ENCODE data around the gene SMC1B.

DNA sequence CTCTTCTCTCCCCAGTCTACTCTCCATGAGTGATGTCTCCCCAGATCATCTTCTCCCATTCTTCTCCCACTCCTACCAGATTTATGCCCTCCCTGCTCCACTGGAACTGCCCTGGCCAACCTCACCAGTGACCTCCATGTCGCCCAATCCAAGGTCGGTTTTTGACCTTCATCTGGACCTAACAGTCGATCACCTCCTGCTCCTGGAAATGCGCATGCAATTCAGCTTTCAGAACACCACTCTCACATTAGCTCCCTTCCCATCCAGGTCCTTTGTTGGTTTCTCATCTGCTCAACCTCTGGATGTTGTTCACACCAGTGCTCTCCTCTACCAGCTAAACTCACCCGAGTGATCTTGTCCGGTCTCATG is 5.4 kb upstream of the SMC1B start:
- TF ChIP-seq, protein P1, sequence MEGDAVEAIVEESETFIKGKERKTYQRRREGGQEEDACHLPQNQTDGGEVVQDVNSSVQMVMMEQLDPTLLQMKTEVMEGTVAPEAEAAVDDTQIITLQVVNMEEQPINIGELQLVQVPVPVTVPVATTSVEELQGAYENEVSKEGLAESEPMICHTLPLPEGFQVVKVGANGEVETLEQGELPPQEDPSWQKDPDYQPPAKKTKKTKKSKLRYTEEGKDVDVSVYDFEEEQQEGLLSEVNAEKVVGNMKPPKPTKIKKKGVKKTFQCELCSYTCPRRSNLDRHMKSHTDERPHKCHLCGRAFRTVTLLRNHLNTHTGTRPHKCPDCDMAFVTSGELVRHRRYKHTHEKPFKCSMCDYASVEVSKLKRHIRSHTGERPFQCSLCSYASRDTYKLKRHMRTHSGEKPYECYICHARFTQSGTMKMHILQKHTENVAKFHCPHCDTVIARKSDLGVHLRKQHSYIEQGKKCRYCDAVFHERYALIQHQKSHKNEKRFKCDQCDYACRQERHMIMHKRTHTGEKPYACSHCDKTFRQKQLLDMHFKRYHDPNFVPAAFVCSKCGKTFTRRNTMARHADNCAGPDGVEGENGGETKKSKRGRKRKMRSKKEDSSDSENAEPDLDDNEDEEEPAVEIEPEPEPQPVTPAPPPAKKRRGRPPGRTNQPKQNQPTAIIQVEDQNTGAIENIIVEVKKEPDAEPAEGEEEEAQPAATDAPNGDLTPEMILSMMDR (IDR thresholded peaks at IDR 0.05), result no peak
- no peak for TF ChIP-seq POLR2A (IDR thresholded peaks at IDR 0.05)
